HG03432 (cell line): Measurements from ENCODE around the gene FAM210B.
"Not testable (repeated sequence)": the region's sequence is repeated elsewhere in the genome, so short reads cannot be mapped to it uniquely, and the experiment has no call there.

Source experiments
- ATAC-seq: cut with Tn5 transposase; IDR thresholded peaks from one replicate; pipeline ENCODE4 v1.9.1; 2021; ENCODE audit warnings: mild to moderate bottlenecking, moderate library complexity; ENCODE audit not compliant: unreplicated experiment

FAM210B gene

GRCh38 chr20:56360133-56360907 lies 1.5 kb downstream of the FAM210B start:
- ATAC-seq: no peak

DNA sequence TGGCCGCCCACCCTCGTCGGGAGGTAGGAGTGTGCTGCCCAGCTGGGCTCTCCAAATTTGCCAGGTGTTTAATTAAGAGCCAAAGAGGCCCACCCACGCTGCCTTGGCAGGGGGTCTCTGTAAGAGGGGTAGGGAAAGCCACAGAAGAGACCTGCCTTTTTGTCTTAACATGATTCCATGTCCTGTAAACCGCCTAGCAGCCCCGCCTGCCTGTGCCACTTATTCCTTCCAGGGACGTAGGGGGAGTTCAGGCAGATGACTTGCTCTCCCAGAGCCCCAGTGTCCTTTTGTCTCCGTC lies 2.1 kb downstream of the FAM210B start:
- ATAC-seq: no peak

DNA sequence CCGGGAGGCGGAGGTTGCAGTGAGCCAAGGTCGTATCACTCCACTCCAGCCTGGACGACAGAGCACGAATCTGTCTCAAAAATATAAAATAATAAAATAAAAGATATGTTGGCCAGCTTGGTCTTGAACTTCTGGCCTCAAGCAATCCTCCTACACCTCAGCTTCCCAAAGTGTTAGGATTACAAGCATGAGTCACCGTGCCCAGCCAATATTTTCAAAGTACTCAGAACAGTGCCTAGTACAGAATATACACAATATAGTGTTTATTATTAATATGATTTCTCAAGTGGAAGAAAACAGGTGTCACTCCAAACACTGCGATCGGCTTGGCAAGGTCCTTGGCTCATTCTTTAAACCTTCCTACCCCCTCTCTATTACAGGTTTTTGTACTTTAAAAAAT lies 3.1 kb downstream of the FAM210B start:
- no peak for ATAC-seq

DNA sequence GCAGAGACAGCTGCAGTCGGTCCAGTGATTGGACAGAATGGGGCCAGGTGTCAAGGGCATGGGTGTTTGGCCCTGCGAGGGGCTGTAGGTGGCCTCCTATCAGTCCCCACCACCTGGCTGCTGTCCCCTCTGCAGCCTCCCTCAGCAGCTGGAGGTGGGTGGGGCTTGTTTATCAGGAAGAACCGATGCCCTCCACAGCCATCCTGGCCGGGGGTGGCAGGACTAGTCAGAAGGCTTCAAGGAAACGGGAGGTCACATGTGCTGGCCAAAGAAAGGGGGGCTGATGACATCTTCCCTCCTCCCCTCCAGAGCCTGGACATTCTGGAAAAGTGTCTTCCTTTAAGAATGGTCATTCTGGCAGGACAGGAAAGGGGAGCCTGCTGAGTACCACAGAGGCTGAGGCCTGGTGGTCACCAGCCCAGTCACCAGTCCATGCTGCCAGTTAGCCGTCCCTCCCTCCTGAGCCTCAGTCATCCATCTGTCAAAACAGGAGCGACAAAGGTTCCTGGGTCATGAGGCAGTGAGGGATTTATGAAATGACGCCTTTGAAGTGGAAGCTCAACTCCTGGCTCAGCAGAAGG lies 4.1 kb downstream of the FAM210B start:
- no peak for ATAC-seq

DNA sequence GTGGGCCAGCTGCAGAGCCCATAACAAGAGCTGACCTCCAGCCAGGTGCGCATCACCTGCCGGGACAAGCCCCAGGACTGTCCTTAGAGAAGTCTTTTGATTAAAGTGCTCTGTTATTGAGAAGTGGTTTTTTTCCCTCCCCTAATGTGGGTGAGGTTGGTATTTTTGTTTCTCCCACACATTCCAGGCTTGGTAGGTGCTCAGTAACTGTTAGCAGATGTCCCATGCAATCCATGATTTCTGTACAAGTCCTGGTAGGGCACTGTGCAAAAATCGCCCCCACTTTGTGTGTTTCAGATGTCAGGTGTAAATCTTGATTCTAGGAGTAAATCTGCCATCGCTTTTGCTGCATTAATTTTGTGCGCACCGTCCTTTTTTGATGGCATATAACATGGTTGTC lies 4.7 kb downstream of the FAM210B start:
- ATAC-seq: no peak

- no peak for ATAC-seq
Observed at GRCh38 chr20:56368351-56369134, 9.8 kb downstream of the FAM210B start.

GRCh38 chr20:56369179-56369578 lies 10.4 kb downstream of the FAM210B start:
- ATAC-seq: no peak

DNA sequence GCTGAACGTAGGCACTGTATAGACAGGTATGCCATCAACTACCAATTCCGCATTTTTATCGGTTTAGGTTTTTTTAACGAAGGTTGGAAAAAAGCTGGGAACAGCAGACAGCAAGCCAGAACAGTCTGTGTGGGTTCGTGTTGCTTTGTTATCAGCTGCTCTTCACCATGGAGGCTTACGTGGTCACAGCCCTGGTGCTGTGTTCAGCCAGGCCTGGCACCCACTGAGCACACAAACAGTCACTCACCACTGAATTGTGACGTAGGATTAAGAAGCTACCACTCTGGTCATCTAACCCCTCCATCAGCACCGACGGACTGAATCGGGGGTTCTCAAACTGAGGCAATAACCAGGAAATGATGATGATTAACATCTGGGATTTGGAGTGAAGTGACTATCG lies 13.2 kb downstream of the FAM210B start:
- ATAC-seq: no peak

- no peak for ATAC-seq
Observed at GRCh38 chr20:56372850-56373249, 14.1 kb downstream of the FAM210B start.

GRCh38 chr20:56373942-56374341 lies 15.2 kb downstream of the FAM210B start:
- no peak for ATAC-seq

GRCh38 chr20:56376331-56376730 lies 17.6 kb downstream of the FAM210B start:
- ATAC-seq: no peak

GRCh38 chr20:56378386-56378785 lies 19.6 kb downstream of the FAM210B start:
- no peak for ATAC-seq

DNA sequence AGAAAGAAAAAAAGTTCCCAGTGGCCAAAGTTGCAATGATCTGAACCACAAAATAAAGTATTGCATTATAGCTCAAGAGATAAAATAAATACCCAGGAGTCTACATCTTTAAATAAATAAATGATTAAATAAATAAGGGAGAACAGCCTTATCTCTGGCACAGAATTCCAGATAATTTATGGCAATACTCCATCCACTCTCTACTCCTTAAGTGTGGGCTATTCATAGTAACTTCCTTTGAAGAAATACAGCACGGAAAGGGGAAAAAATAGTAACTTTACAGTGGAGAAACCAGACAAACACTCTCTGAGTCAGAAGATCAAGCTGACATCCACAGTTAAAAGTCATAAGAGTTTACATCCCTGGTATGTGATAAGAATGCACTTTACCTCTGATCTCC lies 21.6 kb downstream of the FAM210B start:
- no peak for ATAC-seq

DNA sequence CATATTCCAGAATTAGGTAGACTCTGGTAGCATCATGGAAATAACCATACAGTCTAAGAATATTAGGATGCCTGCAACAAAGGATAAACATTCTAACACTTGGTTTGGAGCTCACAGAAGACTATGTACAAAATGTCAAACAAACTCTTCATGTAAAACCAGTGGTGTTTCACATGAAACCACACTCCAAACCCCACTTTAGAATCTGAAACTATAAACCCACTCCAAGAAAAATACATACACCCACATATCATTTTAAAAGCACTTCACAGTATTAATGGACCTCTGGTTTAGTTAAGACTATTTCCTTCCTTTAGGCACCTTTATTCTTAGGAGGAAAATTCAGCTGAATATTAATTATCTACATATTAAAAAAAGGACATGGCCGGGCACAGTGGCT lies 22.7 kb downstream of the FAM210B start:
- ATAC-seq: peak; percentile 51

GRCh38 chr20:56382696-56383095 lies 23.9 kb downstream of the FAM210B start:
- ATAC-seq: no peak

DNA sequence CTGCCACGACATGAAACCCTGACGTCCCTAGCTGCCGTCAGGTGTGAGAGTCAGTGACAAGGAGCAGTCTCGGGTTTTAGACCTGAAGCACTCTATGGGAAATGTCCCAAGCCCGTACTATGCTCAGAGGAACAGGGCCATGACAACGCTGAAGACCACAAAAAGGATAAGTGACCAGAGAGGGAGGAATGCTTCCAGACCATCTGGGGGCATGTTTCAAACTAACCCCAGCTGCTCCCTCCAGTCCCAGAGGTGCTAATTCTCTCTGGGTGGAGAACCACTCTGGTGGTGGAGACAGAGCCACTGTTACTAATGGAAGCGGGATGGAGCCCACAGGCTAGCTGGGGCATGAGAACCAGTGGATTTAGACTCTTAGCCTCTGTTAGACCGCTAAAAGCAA lies 24.6 kb downstream of the FAM210B start:
- no peak for ATAC-seq

DNA sequence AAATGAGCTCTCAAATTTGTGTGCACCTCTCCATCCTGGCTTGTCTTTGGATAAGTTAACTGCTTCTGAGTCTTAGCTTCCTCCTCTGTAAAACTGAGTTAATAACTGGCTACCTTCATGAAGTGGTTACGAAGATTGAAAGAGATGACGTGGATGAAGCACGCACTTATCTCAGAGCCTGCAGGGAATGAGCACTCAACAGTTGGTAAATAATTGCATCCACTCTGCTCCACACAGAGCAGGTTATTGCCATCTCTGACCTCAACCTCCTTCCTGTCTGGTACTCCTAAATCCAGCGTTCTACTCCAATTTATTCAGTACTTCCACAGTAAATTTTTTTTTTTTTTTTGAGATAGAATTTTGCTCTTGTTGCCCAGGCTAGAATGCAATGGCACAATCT lies 26.4 kb downstream of the FAM210B start:
- ATAC-seq: no peak

DNA sequence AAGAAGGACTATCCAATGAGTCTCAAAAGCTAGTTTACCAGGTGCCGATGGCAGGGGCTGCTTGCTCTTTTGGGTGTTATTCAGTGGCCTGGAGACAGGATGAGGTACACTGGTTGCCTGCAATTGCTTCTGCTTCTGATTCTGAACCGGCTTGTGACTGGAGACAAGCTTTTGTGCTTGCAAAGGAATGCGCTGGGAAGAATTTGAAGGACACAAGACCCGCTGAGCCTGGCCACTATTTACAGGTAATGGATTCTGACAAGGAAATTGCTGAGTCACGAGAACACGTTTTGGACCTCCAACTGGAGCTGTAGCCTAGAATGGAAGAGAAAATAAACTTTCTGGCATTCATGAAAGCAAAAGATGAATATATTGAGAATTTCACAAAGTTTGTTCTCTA lies 27.4 kb downstream of the FAM210B start:
- no peak for ATAC-seq

DNA sequence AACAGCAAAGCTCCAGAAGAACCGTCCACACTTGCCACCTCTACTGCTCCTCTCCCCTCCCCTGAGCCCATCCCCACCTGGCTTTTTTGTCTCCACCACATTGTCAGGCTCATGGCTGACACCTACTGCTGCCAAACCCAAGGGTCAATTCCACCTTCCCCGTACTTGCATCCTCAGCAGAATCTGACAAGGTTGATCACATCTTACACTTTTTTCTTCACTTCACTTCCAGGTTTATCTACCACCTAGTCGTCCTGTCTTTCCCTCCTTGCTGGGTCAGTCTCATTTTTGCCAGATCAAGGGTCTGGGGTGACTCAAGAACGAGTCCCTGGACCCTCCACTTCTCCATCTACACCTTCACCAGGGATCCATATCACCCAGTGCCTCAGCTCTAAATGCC lies 30.1 kb downstream of the FAM210B start:
- ATAC-seq: no peak

- ATAC-seq: no peak
Observed at GRCh38 chr20:56389807-56390206, 31.0 kb downstream of the FAM210B start.

DNA sequence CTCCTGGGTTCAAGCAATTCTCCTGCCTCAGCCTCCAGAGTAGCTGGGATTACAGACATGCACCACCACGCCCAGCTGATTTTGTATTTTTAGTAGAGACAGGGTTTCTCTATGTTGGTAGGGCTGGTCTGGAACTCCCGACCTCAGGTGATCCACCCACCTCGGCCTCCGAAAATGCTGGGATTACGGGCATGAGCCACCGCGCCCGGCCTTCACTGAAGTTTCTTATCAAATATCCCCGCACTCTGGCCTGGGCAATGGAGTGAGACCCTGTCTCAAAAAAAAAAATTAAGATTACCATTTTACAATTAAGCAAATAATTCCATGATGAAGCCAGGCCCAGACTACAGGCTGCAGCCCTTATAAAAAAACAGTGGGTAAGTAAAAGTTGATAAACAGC lies 31.6 kb downstream of the FAM210B start:
- ATAC-seq: not testable (repeated sequence)

GRCh38 chr20:56391037-56391436 lies 32.3 kb downstream of the FAM210B start:
- ATAC-seq: no peak
